Kidney glomerular epithelial cell (primary cell): Measurements from ENCODE around the gene PDAP1.
"Not testable (repeated sequence)": the region's sequence is repeated elsewhere in the genome, so short reads cannot be mapped to it uniquely, and the experiment has no call there.

ENCODE experiments used
- DNase-seq: peaks from one replicate; lab custom pipeline; 2025; lab: John Stamatoyannopoulos, UW

Gene PDAP1, protein sequence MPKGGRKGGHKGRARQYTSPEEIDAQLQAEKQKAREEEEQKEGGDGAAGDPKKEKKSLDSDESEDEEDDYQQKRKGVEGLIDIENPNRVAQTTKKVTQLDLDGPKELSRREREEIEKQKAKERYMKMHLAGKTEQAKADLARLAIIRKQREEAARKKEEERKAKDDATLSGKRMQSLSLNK

DNA sequence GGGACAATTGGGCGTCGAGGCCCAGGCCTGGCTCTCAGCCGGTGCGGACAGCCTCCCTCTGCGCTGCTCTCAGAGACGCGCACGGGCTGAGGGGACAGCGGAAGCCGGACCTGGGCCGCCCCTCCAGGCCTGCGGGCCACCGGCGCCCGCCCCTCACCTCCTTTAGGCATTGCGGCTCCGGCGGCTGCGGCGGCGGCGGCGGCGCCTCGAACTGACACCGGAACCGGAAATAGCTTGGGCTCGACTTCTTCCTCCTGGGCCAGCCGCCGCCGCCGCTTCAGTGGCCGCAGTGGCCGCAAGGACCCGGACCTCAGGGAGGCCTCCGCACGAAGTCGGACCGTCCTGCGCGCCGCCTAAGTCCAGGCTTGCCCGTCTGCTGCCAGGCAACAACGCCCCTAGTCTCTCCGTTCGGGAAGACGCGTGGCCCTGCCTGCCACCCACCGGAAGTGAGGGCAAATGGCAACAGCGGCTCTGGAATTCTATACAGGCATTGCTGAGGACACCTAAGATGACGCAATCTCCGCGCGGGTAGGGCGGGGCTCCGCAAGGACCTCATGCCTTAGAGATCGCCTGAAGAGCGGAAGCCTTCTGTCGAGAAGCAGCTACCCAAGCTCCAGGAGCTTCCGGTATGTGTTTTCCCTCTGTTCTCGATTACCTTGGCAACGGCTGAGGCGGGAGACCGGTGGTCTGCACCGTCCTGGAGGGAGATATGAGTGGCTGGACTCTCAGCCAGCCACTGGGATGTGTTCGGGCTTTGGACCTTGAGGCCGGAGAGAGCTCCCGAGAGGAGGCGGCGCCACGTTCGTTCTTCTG, at the start of gene PDAP1, which contains the start of gene BUD31:
TSS of gene PDAP1 (minus strand) at position 219 of the 813 bp plus-strand sequence. CDS start at position 170, 49 bp downstream.
TSS of gene BUD31 (plus strand) at position 591 of the 813 bp plus-strand sequence. CDS start 2,124 bp downstream, outside the sequence.
- DNase-seq: peak; percentile 91

DNA sequence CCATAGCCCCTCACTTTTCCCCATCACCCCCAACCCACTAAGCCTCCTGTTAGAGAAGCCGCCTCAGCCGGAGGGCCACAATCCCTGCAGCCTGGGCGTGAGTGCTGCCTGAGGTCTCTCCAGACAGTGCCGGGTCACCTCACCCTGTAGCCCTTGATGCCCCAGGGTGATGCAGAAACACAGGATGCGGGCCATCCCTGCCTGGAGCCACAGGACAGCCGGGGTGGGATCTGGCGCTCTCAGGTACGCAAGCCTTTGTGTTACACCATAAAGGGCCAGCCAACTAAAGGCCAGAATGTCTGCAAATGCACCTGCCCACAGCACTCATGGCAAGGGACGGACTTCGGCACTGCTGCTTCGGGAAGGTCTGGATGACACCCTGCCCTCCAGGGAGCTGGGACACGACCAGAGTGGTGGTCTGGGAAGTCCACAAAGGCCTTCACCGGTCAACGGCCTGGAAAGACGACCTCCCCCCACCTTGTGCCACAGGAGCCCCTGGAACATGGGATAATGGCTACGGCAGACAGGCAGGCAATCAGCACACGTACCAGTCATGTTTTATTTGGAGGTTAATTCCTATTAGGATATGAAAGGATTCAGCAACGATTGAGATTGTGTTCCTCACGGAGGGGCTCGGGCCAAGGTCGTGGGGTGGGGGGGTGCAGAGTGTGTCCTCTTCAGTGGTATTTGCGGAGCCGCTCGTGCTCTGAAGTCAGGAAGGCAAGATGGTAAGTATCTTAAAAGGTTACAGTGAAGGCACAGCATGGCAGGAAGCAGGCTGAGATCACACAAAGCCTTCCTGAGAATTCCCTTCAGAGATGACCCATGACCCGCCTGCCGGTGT, 49.5 kb upstream of the PDAP1 start:
- no peak for DNase-seq

DNA sequence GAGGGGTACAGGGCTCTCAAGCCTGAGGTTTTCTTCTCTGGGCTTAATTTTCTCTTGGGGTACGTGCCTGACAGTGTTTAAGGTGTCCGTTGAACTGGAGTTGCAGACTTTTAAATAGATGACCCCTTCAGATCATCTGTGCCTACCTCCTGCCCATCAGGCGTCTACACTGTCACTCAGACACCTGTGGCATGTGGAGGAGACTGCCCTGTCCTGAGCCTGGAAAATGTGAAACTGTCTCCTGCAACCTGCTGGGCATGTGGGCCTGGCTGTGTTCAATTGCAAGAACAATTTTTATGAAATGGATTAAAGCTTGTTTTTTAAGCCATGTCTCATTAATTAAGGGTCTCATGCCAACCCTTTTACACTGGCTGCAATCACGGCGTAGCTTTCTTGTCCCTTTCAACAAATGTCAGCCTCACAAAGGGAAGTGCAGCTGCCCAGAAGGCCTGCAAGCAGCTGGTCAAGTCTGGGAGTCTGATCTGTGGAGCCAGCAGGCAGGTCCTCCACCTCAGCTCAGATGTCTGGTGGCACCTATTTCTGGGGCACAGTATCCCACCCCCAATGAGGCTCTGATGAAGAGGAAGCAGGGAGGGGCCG, 48.8 kb upstream of the PDAP1 start:
- no peak for DNase-seq

DNA sequence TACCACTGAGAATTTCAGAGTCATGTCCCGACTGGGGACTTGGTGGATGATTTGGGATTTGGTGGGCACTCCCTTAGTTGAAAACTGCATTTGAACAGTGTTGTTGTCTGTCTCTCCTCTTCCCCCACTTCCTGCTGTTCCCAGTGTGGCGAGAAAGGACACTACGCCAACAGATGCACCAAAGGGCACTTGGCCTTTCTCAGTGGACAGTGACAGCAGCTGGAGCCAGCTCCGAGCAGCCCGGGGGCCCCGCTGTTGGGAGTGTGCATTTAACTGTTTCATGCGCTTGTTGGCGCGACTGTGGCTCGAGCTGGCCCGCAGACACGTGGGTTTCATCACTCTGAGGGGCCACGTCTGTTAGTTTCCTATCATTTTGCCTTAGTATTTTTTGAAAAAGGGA, 47.9 kb upstream of the PDAP1 start:
- no peak for DNase-seq

DNA sequence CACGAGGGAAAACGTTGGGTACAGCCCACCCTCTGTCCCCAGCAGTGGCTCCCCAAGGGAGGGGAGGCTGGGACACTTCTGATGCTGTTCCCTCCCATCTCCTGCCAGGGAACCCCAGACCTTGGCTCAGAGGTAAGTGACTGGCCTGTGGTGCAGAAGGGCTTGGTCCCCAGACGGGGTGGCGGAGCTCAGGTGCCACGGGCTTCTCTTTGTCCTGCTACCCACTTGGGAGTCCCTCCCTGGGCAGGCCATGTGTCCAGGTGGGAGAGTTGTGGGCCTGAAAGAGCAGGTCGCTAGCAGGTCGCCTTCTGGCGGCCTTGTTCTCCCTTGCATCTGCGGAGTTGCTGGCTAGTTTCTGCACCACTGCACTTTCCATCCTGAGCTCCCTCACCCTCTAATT, 47.5 kb upstream of the PDAP1 start:
- DNase-seq: no peak

DNA sequence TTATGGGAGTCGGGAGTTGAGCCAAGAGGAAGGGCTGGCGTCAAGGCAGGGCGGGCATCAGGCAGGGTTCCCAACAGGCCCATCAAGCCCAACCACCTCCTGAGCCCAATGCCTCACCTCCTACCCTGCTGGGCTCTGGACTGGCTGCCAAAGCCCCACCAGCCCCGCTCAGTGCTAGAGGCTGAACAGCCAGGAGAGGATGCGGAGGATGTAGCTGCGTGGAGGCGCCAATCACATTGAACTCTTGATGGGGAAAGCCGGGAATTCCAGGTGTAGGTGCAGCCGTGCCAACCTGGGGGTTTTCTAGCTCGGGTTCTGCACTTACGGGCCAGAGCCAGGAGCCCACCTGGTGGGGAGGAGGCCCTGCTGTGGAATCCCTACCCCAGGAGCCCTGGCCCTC, 44.7 kb upstream of the PDAP1 start:
- no peak for DNase-seq

DNA sequence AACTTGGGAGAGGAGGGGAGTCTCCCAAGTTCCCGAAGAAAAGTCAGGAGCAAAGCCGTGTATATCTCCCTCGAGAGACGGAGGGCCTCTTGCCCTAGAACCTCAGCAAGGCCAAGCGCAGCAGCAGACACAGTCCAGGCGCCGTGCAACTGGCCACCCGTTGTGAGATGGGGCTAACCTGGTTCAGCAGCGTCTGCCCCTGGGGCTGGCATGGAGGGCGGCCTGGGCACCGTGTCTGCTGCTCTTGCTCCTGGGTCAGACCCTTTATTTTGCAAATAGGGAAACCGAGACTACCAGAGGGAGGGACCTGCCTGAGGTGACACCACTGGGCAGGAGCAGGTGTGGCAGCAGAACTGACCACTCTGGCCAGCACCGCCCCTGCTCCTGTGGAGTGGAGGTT, 44.1 kb upstream of the PDAP1 start:
- no peak for DNase-seq

DNA sequence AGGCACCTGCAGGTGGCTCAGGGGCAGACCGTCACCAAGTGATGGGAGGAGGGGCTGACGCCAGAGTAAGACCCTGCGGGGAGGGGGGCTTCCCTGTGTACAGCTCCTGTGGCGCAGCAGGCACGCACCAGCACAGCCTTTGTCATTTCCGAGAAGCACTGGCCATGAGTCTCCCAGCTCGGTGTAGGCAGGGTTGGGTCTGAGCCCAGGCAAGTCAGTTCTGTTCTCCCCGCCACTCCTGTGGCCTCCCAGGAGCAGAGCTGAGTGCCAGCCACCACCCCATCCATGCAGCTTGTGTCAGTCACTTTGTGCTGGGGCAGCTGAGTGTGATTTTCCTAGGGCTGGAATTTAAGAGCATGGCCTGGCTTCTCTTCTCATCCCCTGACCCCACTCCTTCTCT, 43.5 kb upstream of the PDAP1 start:
- no peak for DNase-seq

DNA sequence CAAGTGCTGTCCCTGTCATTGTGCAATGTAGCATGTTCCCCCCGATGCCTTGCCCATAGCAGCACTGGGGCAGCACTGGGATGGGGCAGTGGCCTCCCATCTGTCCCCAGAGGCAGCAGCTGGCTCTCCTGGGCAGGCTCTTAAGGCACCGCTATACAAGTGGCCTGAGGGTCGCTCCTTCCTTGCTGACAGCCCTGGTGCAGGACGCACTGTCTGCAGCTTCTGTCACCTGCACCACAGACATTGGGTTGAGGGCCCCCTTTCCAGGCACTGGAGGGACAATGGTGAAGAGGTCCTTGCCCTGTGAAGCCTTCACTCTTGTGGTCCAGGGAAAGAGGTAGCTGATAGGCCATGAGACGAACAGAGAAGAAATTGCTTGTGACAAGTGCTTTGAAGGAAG, 40.9 kb upstream of the PDAP1 start:
- no peak for DNase-seq

DNA sequence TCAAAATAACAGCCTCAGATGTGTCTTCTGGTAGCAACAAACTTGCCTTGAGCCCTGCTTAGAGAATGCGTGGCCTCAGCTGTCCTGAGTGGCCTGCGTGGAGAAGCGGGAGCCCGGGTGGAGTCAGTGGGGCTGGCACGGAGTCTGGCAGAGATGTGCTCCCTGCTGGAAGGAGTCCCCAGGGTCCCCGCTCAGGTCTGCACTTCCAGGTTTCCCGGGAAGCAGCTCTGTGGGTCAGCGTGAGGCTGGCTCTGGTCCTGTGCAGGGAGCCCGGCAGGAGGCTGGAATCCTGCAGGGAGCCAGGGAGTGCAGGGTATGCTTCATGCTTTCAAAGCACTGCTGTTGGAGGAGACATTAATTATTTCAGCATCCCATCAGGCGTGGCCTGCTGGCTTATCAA, 40.5 kb upstream of the PDAP1 start:
- DNase-seq: no peak

DNA sequence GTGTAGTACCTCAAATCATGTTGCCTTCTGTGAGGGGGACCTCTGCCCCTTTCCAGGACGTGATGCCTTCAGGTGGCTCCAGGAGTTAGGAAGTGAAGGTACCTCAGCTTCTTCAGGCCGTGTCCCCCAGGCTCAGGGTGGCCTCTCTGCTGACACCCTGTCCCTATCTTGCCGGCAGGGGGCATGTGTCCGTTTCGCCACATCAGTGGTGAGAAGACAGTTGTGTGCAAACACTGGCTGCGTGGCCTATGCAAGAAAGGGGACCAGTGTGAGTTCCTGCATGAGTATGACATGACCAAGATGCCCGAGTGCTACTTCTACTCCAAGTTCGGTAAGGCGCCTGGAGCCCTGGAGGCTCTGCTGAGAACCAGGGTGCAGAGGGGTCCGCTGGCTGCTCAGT, 39.5 kb upstream of the PDAP1 start:
- DNase-seq: no peak

DNA sequence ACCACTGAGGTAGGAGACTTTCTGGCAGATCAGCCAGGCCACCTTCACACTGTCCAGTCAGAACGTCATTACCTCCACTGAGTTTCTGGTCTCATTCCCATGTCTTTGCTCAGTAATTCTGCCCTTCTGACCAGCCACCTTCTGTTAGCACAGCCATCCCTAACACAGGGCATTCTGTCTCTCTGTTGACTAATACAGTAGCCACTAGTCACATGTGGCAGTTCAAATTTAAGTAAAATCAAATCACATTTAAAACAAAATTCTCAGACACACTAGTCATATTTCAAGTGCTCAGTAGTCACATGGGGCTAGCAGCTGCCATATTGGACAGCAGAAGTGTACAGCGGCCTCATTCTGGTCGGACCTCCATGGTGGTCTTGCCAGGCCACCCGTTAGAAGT, 37.7 kb upstream of the PDAP1 start:
- DNase-seq: no peak

DNA sequence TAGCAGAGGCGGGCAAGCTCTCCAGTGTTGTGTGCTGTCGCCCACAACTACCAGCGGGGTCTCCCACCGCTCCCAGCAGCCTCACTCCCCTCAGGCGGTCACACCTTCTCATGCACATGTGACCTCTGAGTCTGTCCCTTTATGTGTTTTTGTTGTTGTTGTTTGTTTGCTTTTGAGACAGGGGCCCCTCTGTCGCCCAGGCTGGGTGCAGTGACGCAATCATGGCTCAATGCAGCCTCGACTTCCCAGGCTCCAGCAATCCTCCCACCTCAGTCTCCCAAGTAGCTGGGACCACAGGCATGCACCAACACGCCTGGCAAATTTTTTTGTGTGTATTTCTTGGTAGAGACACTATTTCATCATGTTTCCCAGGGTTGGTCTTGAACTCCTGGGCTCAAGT, 31.8 kb upstream of the PDAP1 start:
- DNase-seq: no peak

DNA sequence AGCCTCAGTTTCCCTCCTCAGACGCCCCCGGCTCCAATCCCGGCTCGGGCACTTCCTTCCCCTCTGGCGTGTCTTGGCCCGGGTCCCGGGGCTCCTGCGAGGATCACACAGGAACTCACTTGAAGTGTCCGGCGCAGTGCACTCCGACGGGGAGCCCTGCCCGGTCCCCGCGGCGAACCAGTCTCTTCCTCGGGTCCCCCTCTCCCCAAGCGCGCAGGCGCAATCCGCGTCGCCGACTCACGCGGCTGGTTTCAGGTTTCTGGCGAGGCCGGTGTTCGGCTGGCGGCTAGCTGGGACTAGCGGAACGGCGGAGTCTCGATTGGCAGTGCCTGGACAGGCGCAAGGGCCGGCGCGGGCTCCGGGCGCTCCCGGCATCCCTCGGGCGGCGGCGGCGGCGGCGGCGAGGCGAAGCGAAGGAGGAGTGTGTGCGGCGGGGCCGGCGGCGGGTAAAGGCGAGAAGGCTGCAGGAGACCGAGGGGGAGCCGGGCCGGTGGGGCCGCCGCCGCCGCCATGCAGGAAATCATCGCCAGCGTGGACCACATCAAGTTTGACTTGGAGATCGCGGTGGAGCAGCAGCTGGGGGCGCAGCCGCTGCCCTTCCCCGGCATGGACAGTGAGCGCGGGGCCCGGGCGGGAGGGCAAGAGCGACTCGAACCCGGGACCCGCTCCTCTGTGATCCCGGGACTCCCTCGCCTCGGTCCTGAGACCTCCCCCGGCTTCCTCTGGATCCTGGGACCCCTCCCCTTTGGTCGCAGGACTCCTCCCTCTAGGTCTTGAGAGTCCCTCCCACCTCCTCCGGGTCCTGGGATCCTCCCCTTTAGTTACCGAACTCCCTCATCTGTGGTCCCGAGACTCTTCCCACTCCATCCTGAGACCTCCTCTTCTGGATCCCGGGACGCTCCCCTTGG, 30.4 kb upstream of the PDAP1 start, which contains the start of the genes CPSF4 and PTCD1:
TSS of gene CPSF4 (plus strand) at position 371 of the 908 bp plus-strand sequence. CDS start at position 511, 140 bp downstream.
TSS of gene PTCD1 (minus strand) at position 226 of the 908 bp plus-strand sequence. CDS start 3,556 bp downstream, outside the sequence.
- peak; percentile 88 for DNase-seq

DNA sequence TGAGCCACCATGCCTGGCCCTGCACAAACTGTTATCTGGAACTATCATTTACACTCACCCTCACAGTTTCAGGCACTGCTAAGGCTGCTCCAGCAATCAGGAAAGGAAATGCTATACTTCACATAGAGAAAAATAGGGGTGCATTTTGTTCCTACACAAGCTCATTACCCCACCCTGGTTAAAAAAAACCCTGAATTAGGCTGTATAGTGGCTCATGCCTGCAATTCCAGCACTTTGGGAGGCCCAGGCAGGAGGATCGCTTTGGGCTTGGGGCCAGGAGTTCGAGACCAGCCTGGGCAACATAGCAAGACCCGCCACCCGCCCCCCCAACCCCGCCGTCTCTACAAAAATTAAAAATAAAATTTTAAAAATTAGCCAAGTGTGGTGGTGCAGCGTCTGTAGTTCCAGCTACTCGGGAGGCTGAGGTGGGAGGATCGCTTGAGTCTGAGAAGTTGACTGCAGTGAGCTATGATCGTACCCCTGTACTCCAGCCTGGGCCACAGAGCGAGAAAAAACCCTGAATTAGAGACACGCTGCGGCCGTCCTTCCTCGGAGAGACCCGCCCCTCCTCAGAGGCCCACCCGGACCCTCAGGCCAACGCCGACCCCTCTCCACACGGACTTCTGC, 29.7 kb upstream of the PDAP1 start:
- no peak for DNase-seq

DNA sequence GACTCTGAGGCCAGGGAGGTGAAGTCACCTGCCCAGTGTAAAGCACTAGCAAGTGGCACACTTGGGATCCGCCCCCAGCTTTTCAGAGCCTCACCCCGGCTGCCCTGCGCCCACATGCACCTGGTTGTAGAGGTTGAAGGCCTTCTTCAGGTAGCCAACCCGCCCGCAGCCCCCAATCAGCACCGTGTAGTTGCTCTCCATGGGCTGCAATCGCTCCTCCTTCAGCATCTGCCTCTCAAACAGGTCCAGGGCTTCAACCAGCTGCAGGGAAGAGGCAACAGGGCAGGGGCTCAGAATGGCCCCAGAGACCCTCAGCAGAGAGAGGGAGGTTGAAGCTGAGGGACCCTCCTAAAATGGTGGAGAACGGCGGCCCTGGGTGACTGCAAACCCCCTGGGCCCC, 24.8 kb upstream of the PDAP1 start:
- no peak for DNase-seq

DNA sequence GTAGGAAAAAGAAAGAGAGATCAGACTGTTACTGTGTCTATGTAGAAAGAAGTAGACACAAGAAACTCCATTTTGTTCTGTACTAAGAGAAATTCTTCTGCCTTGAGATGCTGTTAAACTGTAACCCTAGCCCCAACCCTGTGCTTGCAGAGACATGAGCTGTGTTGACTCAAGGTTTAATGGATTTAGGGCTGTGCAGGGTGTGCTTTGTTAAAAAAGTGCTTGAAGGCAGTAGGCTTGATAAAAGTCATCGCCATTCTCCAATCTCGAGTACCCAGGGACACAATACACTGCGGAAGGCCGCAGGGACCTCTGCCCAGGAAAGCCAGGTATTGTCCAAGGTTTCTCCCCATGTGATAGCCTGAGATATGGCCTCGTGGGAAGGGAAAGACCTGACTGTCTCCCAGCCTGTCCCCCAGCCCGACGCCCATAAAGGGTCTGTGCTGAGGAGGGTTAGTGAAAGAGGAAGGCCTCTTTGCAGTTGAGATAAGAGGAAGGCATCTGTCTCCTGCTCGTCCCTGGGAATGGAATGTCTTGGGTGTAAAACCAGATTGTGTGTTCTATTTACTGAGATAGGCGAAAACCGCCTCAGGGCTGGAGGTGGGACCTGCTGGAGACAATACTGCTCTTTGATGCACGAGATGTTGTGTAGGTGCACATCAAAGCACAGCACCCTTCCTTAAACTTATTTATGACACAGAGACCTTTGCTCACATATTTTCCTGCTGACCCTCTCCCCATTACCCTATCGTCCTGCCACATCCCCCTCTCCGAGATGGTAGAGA, 23.6 kb upstream of the PDAP1 start:
- not testable (repeated sequence) for DNase-seq

DNA sequence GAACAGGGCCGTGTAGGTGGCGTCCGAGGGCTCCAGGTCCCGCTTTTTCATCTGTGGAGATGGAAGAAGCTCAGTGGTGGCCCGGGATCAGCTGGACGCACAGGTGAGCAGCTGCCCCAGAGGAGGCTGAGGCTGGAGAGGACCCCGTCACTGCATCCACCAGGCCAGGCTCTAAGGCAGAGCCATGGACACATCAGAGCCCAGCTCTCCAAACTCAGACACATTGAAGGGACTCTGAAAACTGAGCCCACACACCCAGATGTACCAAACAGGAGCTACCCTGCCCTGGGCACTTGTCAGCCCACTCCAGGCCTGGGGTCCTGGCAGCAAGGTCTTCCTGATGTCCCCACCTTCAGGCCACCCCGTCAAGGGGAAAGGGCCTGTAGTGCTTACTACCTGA, 21.4 kb upstream of the PDAP1 start:
- DNase-seq: no peak

DNA sequence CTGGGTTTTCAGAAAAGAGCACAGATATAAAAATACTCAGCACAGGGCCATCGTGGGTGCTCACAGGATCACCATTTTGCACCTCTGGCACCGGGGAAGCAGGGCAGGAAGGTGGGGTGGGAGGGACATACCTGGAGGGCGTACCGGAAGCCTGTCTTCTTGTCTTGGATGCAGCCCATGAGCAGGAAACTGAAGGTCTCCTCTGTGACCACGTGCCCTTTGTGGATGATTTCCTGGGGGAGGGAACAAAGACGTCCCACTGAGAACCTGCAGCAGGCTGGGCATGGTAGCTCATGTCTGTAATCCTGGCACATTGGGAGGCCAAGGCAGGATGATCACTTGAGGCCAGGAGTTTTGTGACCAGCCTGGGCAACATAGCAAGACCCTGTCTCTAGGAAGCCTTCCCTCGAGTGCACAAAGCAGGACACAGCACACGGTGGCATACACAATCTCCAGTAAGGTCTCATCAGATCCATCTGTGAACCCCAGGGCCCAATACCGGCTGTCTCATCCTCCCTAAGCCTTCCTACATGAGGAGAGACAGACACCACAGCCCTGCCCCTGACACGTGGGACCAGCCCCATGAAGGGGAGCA, 20.7 kb upstream of the PDAP1 start:
- DNase-seq: no peak
